ENCODE results near the gene PLPPR5.

- no peak for TF ChIP-seq EZH2 (IDR thresholded peaks at IDR 0.05)
- TF ChIP-seq CTCF (IDR thresholded peaks at IDR 0.05): no peak
- TF ChIP-seq EZH2phosphoT487 (IDR thresholded peaks at IDR 0.05): no peak
Observed at GRCh38 chr1:98914547-98914946, 90.1 kb downstream of the PLPPR5 start.
